ENCODE data around the gene ITPKC. TPM values are rescaled to one million over a fixed set of nuclear protein-coding genes. Genes with fewer than 3 reads are reported as not detected.
A peak's percentile ranks its signal among the peaks of the same experiment; 100 is the strongest.

Gene ITPKC
- total and polyA plus RNA-seq, 8 donors: 6.9 to 20.4 (median 11.4) TPM

- DNase-seq (no peak), FAIRE-seq (no peak)
- 96 to 97% methylated on average over 7 of the region's 7 CpGs for WGBS, 2 donors
Observed at GRCh38 chr19:40707615-40708014, 9.3 kb upstream of the ITPKC start.

DNA sequence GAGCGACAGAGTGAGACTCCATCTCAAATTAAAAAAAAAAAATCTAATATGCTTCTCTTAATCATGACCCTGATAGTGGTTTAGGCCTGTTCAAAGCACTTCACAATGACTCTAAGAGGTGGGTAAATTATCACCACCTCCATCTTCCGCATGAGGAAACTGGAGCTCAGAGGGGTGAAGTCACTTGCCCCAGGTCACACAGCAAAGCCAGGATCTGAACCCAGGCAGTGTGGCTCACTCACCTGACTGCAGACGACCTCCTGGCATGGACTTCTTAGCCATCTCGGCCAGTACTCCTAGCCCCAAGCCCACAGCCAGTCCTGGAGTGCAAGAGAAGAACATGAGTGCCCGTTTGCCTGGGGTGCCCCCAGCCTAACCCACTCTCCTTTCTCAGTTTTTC is 7.1 kb upstream of the ITPKC start:
- no peak for DNase-seq
- no peak overlapping the region for H3K4me3 ChIP-seq
- intact Hi-C loops (cut with DNase I): no loop called here

More at GRCh38 chr19:40707615-40708014, 9.3 kb upstream of the ITPKC start:
- TF ChIP-seq CTCF (IDR thresholded peaks at IDR 0.05): no peak
- H3K36me3 ChIP-seq: peaks cover 4 to 20% (median 6%) of the 10 kb centered on the region in 3 donors
- no peak overlapping the region for H3K27ac ChIP-seq
- no peak for ATAC-seq
- H3K4me1 ChIP-seq: no peaks in the 10 kb centered on the region
- H3K4me3 ChIP-seq: no peak overlapping the region
- intact Hi-C loops (cut with DNase I): no loop called here
- no peaks in the 10 kb centered on the region for H3K9me3 ChIP-seq
- no peaks in the 10 kb centered on the region for H3K27me3 ChIP-seq

GRCh38 chr19:40713939-40714338 is 3.0 kb upstream of the ITPKC start:
- H3K27ac ChIP-seq: peak overlapping the region in 2 of 4 donors; percentile 93 to 95
- peak overlapping the region in 2 of 4 donors; percentile 62 to 86 for H3K4me3 ChIP-seq
- TF ChIP-seq CTCF (IDR thresholded peaks at IDR 0.05): no peak
- FAIRE-seq: no peak
- ATAC-seq: no peak
- intact Hi-C loops (cut with DNase I): no loop called here
- H3K27me3 ChIP-seq: no peaks in the 10 kb centered on the region
- DNase-seq: no peak
- H3K36me3 ChIP-seq: peaks cover 0 to 5% (median 3%) of the 10 kb centered on the region in 3 donors
- no peaks in the 10 kb centered on the region for H3K9me3 ChIP-seq
- H3K4me1 ChIP-seq: peaks cover 0 to 6% (median 4%) of the 10 kb centered on the region in 3 donors
- 75 to 90% methylated on average over 11 of the region's 11 CpGs for WGBS, 2 donors

More for the DNA sequence above, 7.1 kb upstream of the ITPKC start:
- ATAC-seq (no peak), FAIRE-seq (no peak)
- peaks cover under 1 to 13% (median 3%) of the 10 kb centered on the region in 3 donors for H3K36me3 ChIP-seq
- 89 to 92% methylated on average over 5 of the region's 5 CpGs for WGBS, 2 donors
- H3K27ac ChIP-seq: no peak overlapping the region
- H3K9me3 ChIP-seq: no peaks in the 10 kb centered on the region
- no peaks in the 10 kb centered on the region for H3K4me1 ChIP-seq
- TF ChIP-seq CTCF (IDR thresholded peaks at IDR 0.05): no peak
- no peaks in the 10 kb centered on the region for H3K27me3 ChIP-seq

DNA sequence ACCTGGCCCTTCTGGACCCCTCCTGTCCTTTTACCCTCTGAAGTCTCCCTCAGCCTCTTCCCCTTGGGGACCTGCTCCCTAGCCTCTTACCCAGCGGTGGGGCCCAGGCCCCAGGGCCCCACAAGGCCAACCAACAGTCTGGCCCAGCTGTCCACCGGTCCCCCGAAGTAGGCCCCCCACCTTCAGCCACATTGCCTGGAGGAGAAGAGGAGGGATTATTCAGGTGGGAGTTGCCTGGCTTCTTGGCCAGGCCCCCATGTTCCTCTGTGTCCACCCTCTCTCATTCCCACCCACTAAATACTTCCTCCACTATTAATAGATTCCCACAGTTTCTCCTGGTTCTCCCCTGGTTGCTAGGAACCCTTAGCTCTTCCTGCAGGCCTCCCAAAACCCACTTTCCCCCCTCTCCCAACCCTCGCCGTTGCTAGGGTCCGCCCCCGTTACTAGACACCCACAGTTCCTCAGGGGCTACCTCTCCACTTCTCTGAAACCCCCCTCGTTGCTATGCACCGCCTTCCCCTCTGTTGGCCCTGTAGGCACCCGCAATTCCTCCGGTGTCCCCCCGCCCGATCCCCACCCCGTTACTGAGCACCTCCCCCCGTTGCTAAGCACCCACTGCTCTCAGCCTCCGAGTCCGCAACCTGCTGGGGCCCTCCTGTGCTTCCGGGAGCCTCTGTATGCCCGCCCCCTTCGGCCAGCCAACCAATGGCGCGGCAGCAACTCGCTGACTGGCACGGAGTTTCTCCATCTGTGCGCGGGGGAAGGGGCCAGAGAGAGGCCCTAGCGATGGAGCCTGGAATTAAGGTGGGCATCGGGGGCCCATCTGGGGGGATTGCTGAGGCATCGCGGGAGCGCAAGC is 2.2 kb upstream of the ITPKC start:
- no peak for TF ChIP-seq CTCF (IDR thresholded peaks at IDR 0.05)
- H3K9me3 ChIP-seq: no peaks in the 10 kb centered on the region
- H3K36me3 ChIP-seq: peaks cover 0 to 3% (median 0%) of the 10 kb centered on the region in 3 donors
- peaks cover under 1 to 7% (median 7%) of the 10 kb centered on the region in 3 donors for H3K4me1 ChIP-seq
- intact Hi-C loops (cut with DNase I): no loop called here
- FAIRE-seq (no peak), ATAC-seq (peak; percentile 68 to 81 (median 76)), DNase-seq (peak; percentile 91 to 97 (median 92))
- WGBS, 2 donors: 1 to 5% methylated on average over 28 to 31 of the region's 31 CpGs
- H3K4me3 ChIP-seq: peak overlapping the region; percentile 14 to 86 (median 50)
- H3K27ac ChIP-seq: peak overlapping the region; percentile 92 to 97 (median 94)
- H3K27me3 ChIP-seq: no peaks in the 10 kb centered on the region
